Endothelial cell (in vitro differentiated cells): ENCODE measurements around the gene RHOG. TPM values are rescaled to one million over a fixed set of nuclear protein-coding genes. Genes with fewer than 3 reads are reported as not detected.
"Not testable (repeated sequence)": the region's sequence is repeated elsewhere in the genome, so short reads cannot be mapped to it uniquely, and the experiment has no call there.

Experiments used
- DNase-seq: peaks from one replicate; pipeline ENCODE4 v3.0.0; 2021; ENCODE audit warnings: low spot score
- H3K27ac Mint-ChIP-seq: one replicate; pipeline ENCODE4 v1.8.0; 2021; ENCODE audit warnings: mixed read lengths, inconsistent platforms; ENCODE audit not compliant: unreplicated experiment
- H3K27me3 Mint-ChIP-seq: one replicate; pipeline ENCODE4 v1.8.0; 2021; ENCODE audit warnings: mild to moderate bottlenecking, moderate library complexity, mixed read lengths, inconsistent platforms; ENCODE audit not compliant: unreplicated experiment
- H3K36me3 Mint-ChIP-seq: one replicate; pipeline ENCODE4 v1.8.0; 2021; ENCODE audit warnings: mild to moderate bottlenecking, low read depth, mixed read lengths, inconsistent platforms; ENCODE audit not compliant: unreplicated experiment
- H3K4me1 Mint-ChIP-seq: one replicate; pipeline ENCODE4 v1.8.0; 2021; ENCODE audit warnings: mild to moderate bottlenecking, mixed read lengths, inconsistent platforms; ENCODE audit not compliant: unreplicated experiment
- H3K4me3 Mint-ChIP-seq: one replicate; pipeline ENCODE4 v1.8.0; 2021; ENCODE audit warnings: mild to moderate bottlenecking, mixed read lengths, inconsistent platforms; ENCODE audit not compliant: unreplicated experiment
- H3K9me3 Mint-ChIP-seq: one replicate; pipeline ENCODE4 v1.8.0; 2021; ENCODE audit warnings: mixed read lengths, inconsistent platforms; ENCODE audit not compliant: unreplicated experiment
- CTCF ChIP-seq: fragments of 200-600 bp; sonication (generic); IDR thresholded peaks from one replicate; pipeline ENCODE4 v1.5.0; 2021; ENCODE audit warnings: antibody characterized with exemption; ENCODE audit not compliant: unreplicated experiment
- total RNA-seq: library from RNA; stranded (reverse); fragmentation: NEBNext Ultra II Directional; extraction: Animal tissue kit (Norgen Biotek cat#: 25700); gene quantifications from one replicate; pipeline ENCODE4 v1.2.1, GENCODE V29; 2021; ENCODE audit not compliant: unreplicated experiment

Gene RHOG
- total RNA-seq, 1 donor from 2014 or later: 76.5 TPM

GRCh38 chr11:3795131-3796001 lies 45.4 kb downstream of the RHOG start:
- H3K4me1 Mint-ChIP-seq: peaks cover 16% of the 10 kb centered on the region
- no peaks in the 10 kb centered on the region for H3K9me3 Mint-ChIP-seq
- H3K4me3 Mint-ChIP-seq: peak overlapping the region; percentile 95
- peaks cover 7% of the 10 kb centered on the region for H3K36me3 Mint-ChIP-seq
- peaks cover 4% of the 10 kb centered on the region for H3K27me3 Mint-ChIP-seq
- H3K27ac Mint-ChIP-seq: peak overlapping the region; percentile 91
- DNase-seq: no peak
- no peak for TF ChIP-seq CTCF

GRCh38 chr11:3794387-3794786 lies 46.4 kb downstream of the RHOG start:
- H3K36me3 Mint-ChIP-seq, H3K9me3 Mint-ChIP-seq, H3K4me3 Mint-ChIP-seq, H3K27ac Mint-ChIP-seq, H3K27me3 Mint-ChIP-seq, DNase-seq: not testable (repeated sequence)
- H3K4me1 Mint-ChIP-seq: peaks cover 16% of the 10 kb centered on the region

GRCh38 chr11:3786781-3787428 lies 53.9 kb downstream of the RHOG start:
- TF ChIP-seq CTCF: no peak
- no peak for DNase-seq
- H3K27ac Mint-ChIP-seq: peak overlapping the region; percentile 50
- H3K9me3 Mint-ChIP-seq: no peaks in the 10 kb centered on the region
- H3K36me3 Mint-ChIP-seq: peaks cover 3% of the 10 kb centered on the region
- H3K4me1 Mint-ChIP-seq: peaks cover 11% of the 10 kb centered on the region
- H3K27me3 Mint-ChIP-seq: peaks cover 2% of the 10 kb centered on the region
- no peak overlapping the region for H3K4me3 Mint-ChIP-seq

- H3K4me3 Mint-ChIP-seq: peak overlapping the region; percentile 67
- DNase-seq: no peak
- no peak overlapping the region for H3K27ac Mint-ChIP-seq
- H3K9me3 Mint-ChIP-seq: no peaks in the 10 kb centered on the region
- H3K4me1 Mint-ChIP-seq: peaks cover 11% of the 10 kb centered on the region
- no peak for TF ChIP-seq CTCF
- H3K27me3 Mint-ChIP-seq: peaks cover 2% of the 10 kb centered on the region
- H3K36me3 Mint-ChIP-seq: peaks cover 12% of the 10 kb centered on the region
These were observed 57.1 kb downstream of the RHOG start for GRCh38 chr11:3783611-3784010.

GRCh38 chr11:3782963-3783362 lies 57.8 kb downstream of the RHOG start:
- Mint-ChIP-seq H3K4me3 (no peak overlapping the region), H3K27ac (no peak overlapping the region), H3K36me3 (peaks cover 19% of the 10 kb centered on the region), H3K4me1 (peaks cover 11% of the 10 kb centered on the region), H3K27me3 (peaks cover 2% of the 10 kb centered on the region), H3K9me3 (no peaks in the 10 kb centered on the region)
- DNase-seq: no peak
- no peak for TF ChIP-seq CTCF
